ENCODE measurements around the gene WNK2. TPM values are rescaled to one million over a fixed set of nuclear protein-coding genes. Genes with fewer than 3 reads are reported as not detected.
A peak's percentile ranks its signal among the peaks of the same experiment; 100 is the strongest.

Gene WNK2
- polyA plus RNA-seq, 3 donors = 0.40 TPM; not detected in 2

DNA sequence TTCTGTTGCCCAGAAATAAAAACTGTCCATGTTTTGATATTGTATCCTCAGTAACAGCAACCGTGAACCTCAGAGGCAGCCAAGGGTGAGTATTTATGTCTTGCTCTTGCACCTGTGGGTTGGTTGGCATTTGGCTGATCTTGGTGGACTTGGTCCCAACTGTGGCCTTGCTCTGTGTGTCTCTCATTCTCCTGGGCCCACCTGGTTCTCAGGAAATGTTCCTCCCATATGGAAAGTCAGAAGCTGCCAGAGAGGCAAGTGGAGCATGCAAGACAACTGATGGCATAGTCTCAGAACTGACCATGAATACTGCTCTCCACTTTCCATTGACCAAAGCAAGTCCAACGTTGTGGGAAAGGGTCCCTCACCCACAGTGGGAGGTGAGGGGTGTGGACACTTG, 36.3 kb upstream of the WNK2 start:
- Mint-ChIP-seq H3K36me3 (no peaks in the 10 kb centered on the region), H3K4me1 (peaks cover 20% of the 10 kb centered on the region), H3K27me3 (ENCODE audit: low read depth in 3 of 3) (peaks cover 4 to 11% (median 7%) of the 10 kb centered on the region in 3 donors), H3K9me3 (peaks cover 0 to 11% (median 3%) of the 10 kb centered on the region in 7 donors), H3K27ac (peak overlapping the region in 1 of 7 donors; percentile 81), H3K4me3 (no peak overlapping the region)
- intact Hi-C loops (cut with micrococcal nuclease) = no loop called here
- Histone ChIP-seq H2AFZ (ENCODE audit: insufficient read depth, low read depth, low read length, poor library complexity, severe bottlenecking) (no peak overlapping the region), H3K4me3 (replicated peaks in 1 of 3; ENCODE audit: low read depth in 2 of 3, low read length in 3 of 3) (no peak overlapping the region), H4K20me1 (ENCODE audit: insufficient read depth, low read length) (no peaks in the 10 kb centered on the region), H3K4me1 (ENCODE audit: control insufficient read depth in 1 of 2, insufficient read depth in 2 of 2, low read length in 2 of 2) (peaks cover 10 to 18% of the 10 kb centered on the region in 2 donors), H3K79me2 (ENCODE audit: insufficient read depth, low read length) (no peaks in the 10 kb centered on the region), H3K36me3 (replicated peaks in 1 of 2; ENCODE audit: control insufficient read depth in 1 of 2, insufficient read depth in 2 of 2, low read length in 2 of 2) (no peaks in the 10 kb centered on the region), H3K9ac (ENCODE audit: insufficient read depth, low read length, poor library complexity, severe bottlenecking) (no peak overlapping the region), H3K9me3 (replicated peaks in 1 of 2; ENCODE audit: control insufficient read depth in 1 of 2, insufficient read depth in 1 of 2, low read length in 2 of 2) (peaks cover 0 to 5% of the 10 kb centered on the region in 2 donors), H3K27ac (ENCODE audit: low read depth in 1 of 2, low read length in 2 of 2) (no peak overlapping the region), H3K4me2 (replicated peaks; ENCODE audit: extremely low read depth, low read length, poor library complexity, severe bottlenecking) (no peak overlapping the region), H3K27me3 (ENCODE audit: control insufficient read depth in 2 of 2, insufficient read depth in 2 of 2, low read length in 2 of 2) (peaks cover 0 to 2% of the 10 kb centered on the region in 2 donors)
- TF ChIP-seq, protein P1, sequence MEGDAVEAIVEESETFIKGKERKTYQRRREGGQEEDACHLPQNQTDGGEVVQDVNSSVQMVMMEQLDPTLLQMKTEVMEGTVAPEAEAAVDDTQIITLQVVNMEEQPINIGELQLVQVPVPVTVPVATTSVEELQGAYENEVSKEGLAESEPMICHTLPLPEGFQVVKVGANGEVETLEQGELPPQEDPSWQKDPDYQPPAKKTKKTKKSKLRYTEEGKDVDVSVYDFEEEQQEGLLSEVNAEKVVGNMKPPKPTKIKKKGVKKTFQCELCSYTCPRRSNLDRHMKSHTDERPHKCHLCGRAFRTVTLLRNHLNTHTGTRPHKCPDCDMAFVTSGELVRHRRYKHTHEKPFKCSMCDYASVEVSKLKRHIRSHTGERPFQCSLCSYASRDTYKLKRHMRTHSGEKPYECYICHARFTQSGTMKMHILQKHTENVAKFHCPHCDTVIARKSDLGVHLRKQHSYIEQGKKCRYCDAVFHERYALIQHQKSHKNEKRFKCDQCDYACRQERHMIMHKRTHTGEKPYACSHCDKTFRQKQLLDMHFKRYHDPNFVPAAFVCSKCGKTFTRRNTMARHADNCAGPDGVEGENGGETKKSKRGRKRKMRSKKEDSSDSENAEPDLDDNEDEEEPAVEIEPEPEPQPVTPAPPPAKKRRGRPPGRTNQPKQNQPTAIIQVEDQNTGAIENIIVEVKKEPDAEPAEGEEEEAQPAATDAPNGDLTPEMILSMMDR (IDR thresholded peaks at IDR 0.05) = no peak
- DNase-seq = no peak
- WGBS (ENCODE audit: insufficient coverage) = no CpG with 5 or more reads among the region's 2 CpGs

DNA sequence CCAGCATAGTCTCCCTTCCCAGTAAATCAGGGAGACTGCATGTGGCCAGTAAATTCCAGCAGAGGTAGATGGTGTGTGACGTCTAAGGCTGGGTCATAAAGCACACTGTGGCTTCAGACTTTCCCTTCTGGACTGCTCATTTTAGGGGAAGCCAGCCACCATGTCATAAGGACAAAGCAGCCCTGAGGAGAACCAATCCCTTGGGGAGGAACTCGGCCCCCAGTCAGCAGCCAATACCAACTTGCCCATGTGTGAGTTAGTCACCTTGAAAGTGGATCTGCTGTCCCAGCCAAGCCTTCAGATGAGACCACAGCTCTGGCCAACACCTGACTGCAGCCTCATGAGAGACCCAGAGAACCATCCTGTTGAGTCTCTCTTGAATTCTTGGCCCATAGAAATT, 35.2 kb upstream of the WNK2 start:
- H3K27me3 ChIP-seq (ENCODE audit: control insufficient read depth in 2 of 2, insufficient read depth in 2 of 2, low read length in 2 of 2) = peaks cover 0 to 2% of the 10 kb centered on the region in 2 donors
- H4K20me1 ChIP-seq (ENCODE audit: insufficient read depth, low read length) = no peaks in the 10 kb centered on the region
- intact Hi-C loops (cut with micrococcal nuclease) = no loop called here
- no peak overlapping the region for H3K9ac ChIP-seq (ENCODE audit: insufficient read depth, low read length, poor library complexity, severe bottlenecking)
- peaks cover 9 to 15% of the 10 kb centered on the region in 2 donors for H3K4me1 ChIP-seq (ENCODE audit: control insufficient read depth in 1 of 2, insufficient read depth in 2 of 2, low read length in 2 of 2)
- H3K27me3 Mint-ChIP-seq (ENCODE audit: low read depth in 3 of 3) = peaks cover under 1 to 8% (median 7%) of the 10 kb centered on the region in 3 donors
- peak in 1 of 3 donors; percentile 92 for DNase-seq
- peaks cover 0 to 5% of the 10 kb centered on the region in 2 donors for H3K9me3 ChIP-seq (replicated peaks in 1 of 2; ENCODE audit: control insufficient read depth in 1 of 2, insufficient read depth in 1 of 2, low read length in 2 of 2)
- no peak overlapping the region for H3K4me3 Mint-ChIP-seq
- TF ChIP-seq, protein P1 (IDR thresholded peaks at IDR 0.05) = no peak
- H3K27ac ChIP-seq (ENCODE audit: low read depth in 1 of 2, low read length in 2 of 2) = no peak overlapping the region
- H3K36me3 Mint-ChIP-seq = no peaks in the 10 kb centered on the region
- 90% methylated on average over 1 of the region's 2 CpGs for WGBS (ENCODE audit: insufficient coverage)
- no peak overlapping the region for H3K4me3 ChIP-seq (replicated peaks in 1 of 3; ENCODE audit: low read depth in 2 of 3, low read length in 3 of 3)
- no peaks in the 10 kb centered on the region for H3K36me3 ChIP-seq (replicated peaks in 1 of 2; ENCODE audit: control insufficient read depth in 1 of 2, insufficient read depth in 2 of 2, low read length in 2 of 2)
- H3K4me1 Mint-ChIP-seq = peaks cover 18% of the 10 kb centered on the region
- no peaks in the 10 kb centered on the region for H3K79me2 ChIP-seq (ENCODE audit: insufficient read depth, low read length)
- no peak overlapping the region for H2AFZ ChIP-seq (ENCODE audit: insufficient read depth, low read depth, low read length, poor library complexity, severe bottlenecking)
- peak overlapping the region in 1 of 7 donors; percentile 53 for H3K27ac Mint-ChIP-seq
- no peak overlapping the region for H3K4me2 ChIP-seq (replicated peaks; ENCODE audit: extremely low read depth, low read length, poor library complexity, severe bottlenecking)
- peaks cover 0 to 11% (median 3%) of the 10 kb centered on the region in 7 donors for H3K9me3 Mint-ChIP-seq

Data from CD14-positive monocyte (primary cell).